Measurements from ENCODE around the gene SGO1. TPM values are rescaled to one million over a fixed set of nuclear protein-coding genes. Genes with fewer than 3 reads are reported as not detected.
A peak's percentile ranks its signal among the peaks of the same experiment; 100 is the strongest.

Gene SGO1
- total and polyA plus RNA-seq, 9 donors: 4.2 to 8.1 (median 5.6) TPM

DNA sequence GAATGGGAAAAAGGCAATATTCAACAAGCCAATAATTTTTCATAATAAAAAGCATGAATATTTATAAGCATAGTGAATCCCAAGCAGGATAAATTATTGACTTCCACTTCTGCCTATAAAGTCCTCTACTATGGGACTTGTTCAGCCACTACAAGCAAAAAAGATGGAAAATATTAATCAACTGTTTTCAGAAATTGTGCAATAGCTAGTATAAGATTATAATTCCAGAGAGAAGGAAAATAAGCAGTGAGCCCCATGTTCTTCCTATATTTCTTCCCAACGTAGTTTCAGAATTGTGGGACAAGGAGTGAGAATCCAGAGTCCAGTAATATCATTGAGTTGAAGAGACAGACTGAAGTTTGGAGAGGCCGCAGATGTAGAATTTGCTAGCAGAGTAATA lies 24.3 kb downstream of the SGO1 start:
- WGBS (ENCODE audit: insufficient coverage): 100% methylated on average over 1 of the region's 2 CpGs
- no peak for DNase-seq
- H3K9me3 ChIP-seq (replicated peaks; ENCODE audit: control insufficient read depth, low read depth, low read length): no peaks in the 10 kb centered on the region

DNA sequence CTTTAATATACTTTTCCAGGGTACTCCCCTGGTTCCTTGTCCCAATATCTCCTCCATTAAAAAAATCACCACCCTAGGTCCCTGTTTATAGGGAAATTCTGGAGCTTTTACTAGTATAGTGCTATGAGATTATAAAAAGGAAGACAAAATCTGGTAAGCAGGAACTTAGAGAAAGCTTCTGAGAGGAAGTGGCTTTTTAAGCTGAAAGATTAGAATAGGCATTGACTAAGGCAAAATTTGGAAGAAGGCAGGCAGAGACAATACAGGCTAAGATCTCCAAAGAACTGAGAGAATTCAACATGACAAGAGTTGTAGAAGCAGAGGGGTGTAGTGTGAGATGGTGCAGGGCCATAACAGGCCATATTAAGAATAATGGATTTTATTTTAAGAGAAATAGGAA lies 25.8 kb downstream of the SGO1 start:
- H3K36me3 ChIP-seq (ENCODE audit: control insufficient read depth, insufficient read depth, low read length): peaks cover 4% of the 10 kb centered on the region
- H3K9me3 ChIP-seq (replicated peaks; ENCODE audit: control insufficient read depth, low read depth, low read length): no peaks in the 10 kb centered on the region
- DNase-seq: no peak
- no peaks in the 10 kb centered on the region for H3K27me3 ChIP-seq (ENCODE audit: control insufficient read depth, insufficient read depth, low read length)
- H3K4me1 ChIP-seq (ENCODE audit: control insufficient read depth, insufficient read depth, low read length): peaks cover 2% of the 10 kb centered on the region
- no peak overlapping the region for H3K27ac ChIP-seq (ENCODE audit: low read length)
- no peak overlapping the region for H3K4me3 ChIP-seq (ENCODE audit: low read length)

More for the DNA sequence above, 24.3 kb downstream of the SGO1 start:
- H3K4me3 ChIP-seq (ENCODE audit: low read length): no peak overlapping the region
- H3K27ac ChIP-seq (ENCODE audit: low read length): no peak overlapping the region
- no peaks in the 10 kb centered on the region for H3K27me3 ChIP-seq (ENCODE audit: control insufficient read depth, insufficient read depth, low read length)
- peaks cover 4% of the 10 kb centered on the region for H3K36me3 ChIP-seq (ENCODE audit: control insufficient read depth, insufficient read depth, low read length)
- peaks cover 2% of the 10 kb centered on the region for H3K4me1 ChIP-seq (ENCODE audit: control insufficient read depth, insufficient read depth, low read length)

DNA sequence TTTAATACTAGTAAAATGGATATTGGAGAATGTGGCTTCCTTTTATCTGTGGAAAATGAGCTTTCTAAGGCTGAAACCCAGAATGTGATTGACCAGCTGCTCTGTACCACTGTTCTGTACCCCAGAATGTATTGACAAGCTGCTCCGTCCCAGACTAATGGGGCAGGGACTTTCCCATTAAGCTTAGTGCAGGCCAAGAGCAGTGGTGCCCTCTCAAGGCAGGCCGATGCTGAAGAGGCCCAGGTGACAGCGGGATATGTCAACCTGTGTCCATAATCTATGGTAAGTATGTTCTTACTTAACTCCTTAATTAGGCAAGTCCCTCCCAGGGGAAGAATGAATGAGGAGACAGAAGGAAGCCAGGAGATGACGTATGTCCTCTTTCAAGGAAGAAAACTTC lies 31.1 kb downstream of the SGO1 start:
- peaks cover under 1% of the 10 kb centered on the region for H3K36me3 ChIP-seq (ENCODE audit: control insufficient read depth, insufficient read depth, low read length)
- 100% methylated on average over 1 of the region's 4 CpGs for WGBS (ENCODE audit: insufficient coverage)
- H3K9me3 ChIP-seq (replicated peaks; ENCODE audit: control insufficient read depth, low read depth, low read length): no peaks in the 10 kb centered on the region
- H3K4me3 ChIP-seq (ENCODE audit: low read length): no peak overlapping the region
- DNase-seq: no peak
- no peak overlapping the region for H3K27ac ChIP-seq (ENCODE audit: low read length)
- no peaks in the 10 kb centered on the region for H3K27me3 ChIP-seq (ENCODE audit: control insufficient read depth, insufficient read depth, low read length)
- H3K4me1 ChIP-seq (ENCODE audit: control insufficient read depth, insufficient read depth, low read length): no peaks in the 10 kb centered on the region

DNA sequence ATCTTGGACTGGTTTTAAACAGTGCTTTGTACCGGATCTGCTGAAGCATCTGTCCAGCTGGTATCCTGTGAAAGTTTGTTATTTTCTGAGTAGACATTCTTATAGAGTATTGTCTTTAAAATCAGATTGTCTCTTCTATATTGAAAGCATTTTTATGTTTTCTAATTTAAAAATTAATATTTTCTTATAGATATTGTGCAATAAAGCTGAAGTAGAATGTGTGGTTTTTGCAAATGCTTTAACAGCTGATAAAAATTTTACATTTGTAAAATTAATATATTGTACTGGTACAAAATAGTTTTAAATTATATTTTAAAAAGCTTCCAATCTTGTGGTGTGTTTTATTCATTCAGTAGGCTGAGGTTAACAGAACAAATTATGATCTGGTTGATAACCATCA lies 31.9 kb downstream of the SGO1 start:
- Histone ChIP-seq H3K4me3 (ENCODE audit: low read length) (no peak overlapping the region), H3K27me3 (ENCODE audit: control insufficient read depth, insufficient read depth, low read length) (no peaks in the 10 kb centered on the region), H3K4me1 (ENCODE audit: control insufficient read depth, insufficient read depth, low read length) (no peaks in the 10 kb centered on the region), H3K27ac (ENCODE audit: low read length) (no peak overlapping the region), H3K36me3 (ENCODE audit: control insufficient read depth, insufficient read depth, low read length) (peaks cover 2% of the 10 kb centered on the region), H3K9me3 (replicated peaks; ENCODE audit: control insufficient read depth, low read depth, low read length) (no peaks in the 10 kb centered on the region)
- no peak for DNase-seq
- WGBS (ENCODE audit: insufficient coverage): no CpG with 5 or more reads among the region's 1 CpG

DNA sequence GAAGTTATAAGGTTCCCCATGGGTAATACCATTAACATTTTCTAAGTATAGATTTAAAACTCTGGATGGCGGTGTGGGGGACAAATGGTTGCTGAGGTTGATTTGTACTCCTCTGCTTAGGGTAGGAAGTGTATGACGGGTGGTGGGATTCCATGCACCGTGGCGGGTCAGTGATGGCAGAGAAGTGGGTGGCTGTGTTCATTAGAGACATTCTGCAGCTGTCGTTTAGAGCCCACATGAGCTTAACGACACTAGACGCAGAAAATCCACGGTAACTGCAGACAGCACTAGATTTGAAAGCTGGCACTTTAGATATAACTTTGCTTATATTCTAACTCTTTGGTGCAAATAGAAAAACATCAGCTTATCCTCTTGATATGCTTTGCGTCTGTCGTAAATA lies 37.5 kb downstream of the SGO1 start:
- WGBS (ENCODE audit: insufficient coverage): 41% methylated on average over 4 of the region's 10 CpGs
- Histone ChIP-seq H3K27ac (ENCODE audit: low read length) (no peak overlapping the region), H3K4me1 (ENCODE audit: control insufficient read depth, insufficient read depth, low read length) (peaks cover 8% of the 10 kb centered on the region), H3K4me3 (ENCODE audit: low read length) (no peak overlapping the region), H3K36me3 (ENCODE audit: control insufficient read depth, insufficient read depth, low read length) (peaks cover 8% of the 10 kb centered on the region), H3K27me3 (ENCODE audit: control insufficient read depth, insufficient read depth, low read length) (no peaks in the 10 kb centered on the region), H3K9me3 (replicated peaks; ENCODE audit: control insufficient read depth, low read depth, low read length) (no peaks in the 10 kb centered on the region)
- no peak for DNase-seq

DNA sequence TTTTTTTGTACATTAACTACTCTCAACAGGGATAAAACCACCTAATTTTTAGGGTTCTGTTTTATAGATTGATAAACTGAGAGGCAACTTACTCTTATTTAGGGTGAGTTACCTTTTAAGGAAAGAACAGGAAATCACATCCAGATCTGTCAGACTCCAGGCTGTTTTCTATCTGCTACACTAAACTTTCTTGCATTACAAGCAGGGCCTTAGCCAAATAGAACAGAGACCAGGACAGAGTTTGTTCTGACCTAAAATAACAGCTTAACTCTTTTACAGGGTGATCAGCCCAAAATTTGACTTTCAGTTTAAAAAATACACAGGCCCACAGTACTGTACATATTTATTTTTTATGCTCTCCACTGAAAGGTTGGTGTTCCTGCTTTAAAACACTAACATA lies 38.6 kb downstream of the SGO1 start:
- Histone ChIP-seq H3K9me3 (replicated peaks; ENCODE audit: control insufficient read depth, low read depth, low read length) (no peaks in the 10 kb centered on the region), H3K27me3 (ENCODE audit: control insufficient read depth, insufficient read depth, low read length) (no peaks in the 10 kb centered on the region), H3K4me1 (ENCODE audit: control insufficient read depth, insufficient read depth, low read length) (peaks cover 12% of the 10 kb centered on the region), H3K27ac (ENCODE audit: low read length) (no peak overlapping the region), H3K4me3 (ENCODE audit: low read length) (no peak overlapping the region), H3K36me3 (ENCODE audit: control insufficient read depth, insufficient read depth, low read length) (peaks cover 8% of the 10 kb centered on the region)
- no peak for DNase-seq

DNA sequence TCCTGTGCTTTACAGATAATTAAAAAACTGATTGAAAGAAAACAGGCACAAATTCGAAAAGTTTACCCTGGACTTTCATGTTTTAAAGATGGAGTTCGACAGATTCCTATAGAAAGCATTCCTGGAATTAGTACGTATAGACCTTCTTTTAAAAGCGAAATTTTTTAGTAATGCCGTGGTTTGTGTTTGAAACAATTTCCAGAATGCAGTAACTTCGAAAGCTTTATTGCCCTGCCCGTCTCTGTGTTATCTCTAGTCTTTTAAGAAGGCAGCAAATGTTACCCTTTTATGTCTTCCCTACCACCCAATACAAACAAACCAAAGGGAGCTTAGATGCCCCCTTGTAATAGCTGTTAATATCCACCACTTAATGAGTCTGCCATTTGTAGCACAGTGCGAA lies 39.7 kb downstream of the SGO1 start:
- H3K9me3 ChIP-seq (replicated peaks; ENCODE audit: control insufficient read depth, low read depth, low read length): no peaks in the 10 kb centered on the region
- peaks cover 8% of the 10 kb centered on the region for H3K36me3 ChIP-seq (ENCODE audit: control insufficient read depth, insufficient read depth, low read length)
- peaks cover 19% of the 10 kb centered on the region for H3K4me1 ChIP-seq (ENCODE audit: control insufficient read depth, insufficient read depth, low read length)
- no peak overlapping the region for H3K27ac ChIP-seq (ENCODE audit: low read length)
- H3K27me3 ChIP-seq (ENCODE audit: control insufficient read depth, insufficient read depth, low read length): no peaks in the 10 kb centered on the region
- no peak for DNase-seq
- WGBS (ENCODE audit: insufficient coverage): 60% methylated on average over 2 of the region's 8 CpGs
- no peak overlapping the region for H3K4me3 ChIP-seq (ENCODE audit: low read length)

DNA sequence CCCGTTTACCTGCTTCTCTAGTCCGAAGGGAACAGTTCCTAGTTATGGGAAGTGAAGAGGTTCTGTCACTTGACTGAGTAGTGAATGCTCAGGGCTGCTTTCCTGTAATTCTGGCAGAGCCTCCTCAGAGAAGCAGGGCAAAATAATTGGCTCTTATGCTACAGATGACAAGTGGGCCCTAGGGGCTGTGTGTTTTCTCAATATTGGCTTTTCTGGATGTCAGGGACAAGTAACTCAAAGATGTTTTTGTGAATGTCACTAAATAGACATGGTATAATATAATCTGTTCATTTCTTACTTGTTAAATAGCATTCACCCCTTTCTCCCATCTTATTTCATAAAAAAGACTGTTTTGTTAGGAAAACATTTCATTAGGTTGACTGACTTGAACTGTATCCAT lies 40.1 kb downstream of the SGO1 start:
- Histone ChIP-seq H3K4me3 (ENCODE audit: low read length) (no peak overlapping the region), H3K27me3 (ENCODE audit: control insufficient read depth, insufficient read depth, low read length) (no peaks in the 10 kb centered on the region), H3K27ac (ENCODE audit: low read length) (no peak overlapping the region), H3K36me3 (ENCODE audit: control insufficient read depth, insufficient read depth, low read length) (peaks cover 8% of the 10 kb centered on the region), H3K4me1 (ENCODE audit: control insufficient read depth, insufficient read depth, low read length) (peaks cover 21% of the 10 kb centered on the region), H3K9me3 (replicated peaks; ENCODE audit: control insufficient read depth, low read depth, low read length) (no peaks in the 10 kb centered on the region)
- WGBS (ENCODE audit: insufficient coverage): 62% methylated on average over 2 of the region's 2 CpGs
- DNase-seq: no peak

DNA sequence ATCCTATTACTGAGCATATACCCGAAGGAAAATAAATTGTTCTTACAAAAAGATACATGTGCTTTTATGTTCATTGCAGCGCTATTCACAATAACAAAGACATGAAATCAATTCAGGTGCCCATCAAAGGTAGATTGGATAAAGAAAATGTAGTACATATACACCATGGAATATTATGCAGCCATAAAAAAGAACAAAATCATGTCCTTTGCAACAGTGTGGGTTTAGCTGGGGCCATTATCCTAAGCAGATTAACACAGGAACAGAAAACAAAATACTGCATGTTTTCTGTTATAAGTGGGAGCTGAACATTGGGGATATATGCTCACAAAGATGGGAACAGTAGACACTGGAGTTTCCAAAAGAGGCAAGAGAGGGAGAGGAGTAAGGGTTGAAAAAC lies 42.5 kb downstream of the SGO1 start:
- WGBS (ENCODE audit: insufficient coverage): no CpG with 5 or more reads among the region's 2 CpGs

DNA sequence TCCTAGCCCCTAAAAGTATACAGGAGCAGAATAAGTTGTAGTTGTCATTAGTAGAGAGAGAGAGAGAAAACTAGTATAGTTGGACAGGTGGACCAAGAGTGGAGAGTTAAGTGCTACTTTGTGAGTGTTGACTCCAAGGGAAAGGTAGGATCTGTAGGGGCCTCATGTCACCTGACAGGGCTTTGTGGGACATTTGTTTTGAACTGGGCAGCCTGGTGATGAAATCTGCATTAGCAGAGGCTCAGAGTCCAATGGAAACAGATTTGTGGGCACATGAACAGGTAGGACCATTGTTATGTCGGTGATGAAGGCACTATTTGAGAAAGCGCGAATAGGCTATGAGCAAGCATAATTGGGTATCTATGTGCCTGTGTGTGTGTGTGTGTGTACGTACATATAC lies 43.5 kb downstream of the SGO1 start:
- no peaks in the 10 kb centered on the region for H3K9me3 ChIP-seq (replicated peaks; ENCODE audit: control insufficient read depth, low read depth, low read length)
- 97% methylated on average over 4 of the region's 4 CpGs for WGBS (ENCODE audit: insufficient coverage)
- H3K36me3 ChIP-seq (ENCODE audit: control insufficient read depth, insufficient read depth, low read length): peaks cover 3% of the 10 kb centered on the region
- DNase-seq: no peak
- no peak overlapping the region for H3K4me3 ChIP-seq (ENCODE audit: low read length)
- peaks cover 17% of the 10 kb centered on the region for H3K4me1 ChIP-seq (ENCODE audit: control insufficient read depth, insufficient read depth, low read length)
- no peaks in the 10 kb centered on the region for H3K27me3 ChIP-seq (ENCODE audit: control insufficient read depth, insufficient read depth, low read length)
- peak overlapping the region; percentile 93 for H3K27ac ChIP-seq (ENCODE audit: low read length)

More for the DNA sequence above, 42.5 kb downstream of the SGO1 start:
- Histone ChIP-seq H3K4me3 (ENCODE audit: low read length) (no peak overlapping the region), H3K4me1 (ENCODE audit: control insufficient read depth, insufficient read depth, low read length) (peaks cover 22% of the 10 kb centered on the region), H3K9me3 (replicated peaks; ENCODE audit: control insufficient read depth, low read depth, low read length) (no peaks in the 10 kb centered on the region), H3K27me3 (ENCODE audit: control insufficient read depth, insufficient read depth, low read length) (no peaks in the 10 kb centered on the region), H3K36me3 (ENCODE audit: control insufficient read depth, insufficient read depth, low read length) (peaks cover 8% of the 10 kb centered on the region), H3K27ac (ENCODE audit: low read length) (no peak overlapping the region)
- no peak for DNase-seq

DNA sequence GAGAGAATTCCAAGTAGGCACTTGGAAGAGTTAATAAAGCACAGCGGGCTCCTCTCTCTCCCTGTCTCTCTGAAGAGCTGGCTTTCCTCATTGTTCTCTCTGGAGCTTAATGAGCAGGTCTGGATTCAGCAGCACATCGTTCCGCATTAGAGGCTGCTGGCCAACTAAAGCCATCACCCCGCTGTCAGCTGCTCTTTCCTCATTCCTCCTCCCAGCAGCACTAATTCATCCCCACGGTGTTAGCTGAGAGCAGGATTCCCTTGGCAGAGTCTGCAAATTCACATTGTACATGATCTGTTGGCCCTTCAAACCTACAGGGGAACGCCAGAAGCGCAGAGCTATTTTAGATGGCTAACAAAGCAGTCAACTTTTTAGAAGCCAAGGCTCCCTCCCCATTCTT lies 44.2 kb downstream of the SGO1 start:
- peak overlapping the region; percentile 93 for H3K27ac ChIP-seq (ENCODE audit: low read length)
- H3K27me3 ChIP-seq (ENCODE audit: control insufficient read depth, insufficient read depth, low read length): no peaks in the 10 kb centered on the region
- WGBS (ENCODE audit: insufficient coverage): 14% methylated on average over 7 of the region's 7 CpGs
- DNase-seq: peak; percentile 98
- H3K9me3 ChIP-seq (replicated peaks; ENCODE audit: control insufficient read depth, low read depth, low read length): no peaks in the 10 kb centered on the region
- peaks cover 3% of the 10 kb centered on the region for H3K36me3 ChIP-seq (ENCODE audit: control insufficient read depth, insufficient read depth, low read length)
- no peak overlapping the region for H3K4me3 ChIP-seq (ENCODE audit: low read length)
- H3K4me1 ChIP-seq (ENCODE audit: control insufficient read depth, insufficient read depth, low read length): peaks cover 17% of the 10 kb centered on the region

All from muscle of leg (tissue), 11 donors.